Activated CD4-positive, alpha-beta T cell treated with anti-CD3 and anti-CD28 coated beads, Interleukin-2, Interleukin-6, amounts not matched to agents 100 ng/mL and 50 ng/mL, durations not matched to agents 16 hours and 8 hours (primary cell): ENCODE data around the gene CACNG5.

Experiments
- DNase-seq: peaks from one replicate; pipeline ENCODE4 v3.0.0-alpha.2; 2020

Gene CACNG5

GRCh38 chr17:66826856-66827255 is 8.1 kb upstream of the CACNG5 start:
- no peak for DNase-seq

- DNase-seq = peak; percentile 15
These were observed 5.5 kb upstream of the CACNG5 start for GRCh38 chr17:66829386-66829864.

GRCh38 chr17:66829883-66830282 is 5.0 kb upstream of the CACNG5 start:
- DNase-seq = no peak

- DNase-seq = no peak
These were observed 4.5 kb upstream of the CACNG5 start for GRCh38 chr17:66830451-66830850.

GRCh38 chr17:66831383-66832210 is 3.3 kb upstream of the CACNG5 start:
- no peak for DNase-seq

- no peak for DNase-seq
These were observed 1.7 kb upstream of the CACNG5 start for GRCh38 chr17:66833201-66833600.

GRCh38 chr17:66834426-66834918 is 445 bp upstream of the CACNG5 start:
- no peak for DNase-seq

- DNase-seq = no peak
These were observed 559 bp downstream of the CACNG5 start for GRCh38 chr17:66835476-66835875.

GRCh38 chr17:66836063-66837005 is 1.4 kb downstream of the CACNG5 start:
- no peak for DNase-seq

- DNase-seq = no peak
These were observed 2.3 kb downstream of the CACNG5 start for GRCh38 chr17:66837226-66837625.

GRCh38 chr17:66837885-66838665 is 3.2 kb downstream of the CACNG5 start:
- DNase-seq = no peak

GRCh38 chr17:66839616-66840015 is 4.7 kb downstream of the CACNG5 start:
- DNase-seq = no peak

- DNase-seq = no peak
These were observed 5.1 kb downstream of the CACNG5 start for GRCh38 chr17:66840061-66840460.

GRCh38 chr17:66841328-66841727 is 6.4 kb downstream of the CACNG5 start:
- DNase-seq = no peak

GRCh38 chr17:66841744-66842143 is 6.8 kb downstream of the CACNG5 start:
- no peak for DNase-seq

GRCh38 chr17:66842505-66842904 is 7.6 kb downstream of the CACNG5 start:
- no peak for DNase-seq

GRCh38 chr17:66842959-66843358 is 8.0 kb downstream of the CACNG5 start:
- no peak for DNase-seq

GRCh38 chr17:66843627-66844026 is 8.7 kb downstream of the CACNG5 start:
- DNase-seq = no peak

- no peak for DNase-seq
These were observed 12.8 kb downstream of the CACNG5 start for GRCh38 chr17:66847704-66848103.

- DNase-seq = no peak
These were observed 13.6 kb downstream of the CACNG5 start for GRCh38 chr17:66848496-66848895.

GRCh38 chr17:66849032-66849655 is 14.2 kb downstream of the CACNG5 start:
- DNase-seq = no peak
